SK-N-SH (cell line): Measurements from ENCODE around the gene SLC41A3. TPM values are rescaled to one million over a fixed set of nuclear protein-coding genes. Genes with fewer than 3 reads are reported as not detected.

Source experiments
- CTCF ChIA-PET: fragments of 300-600, 350-600 bp; formaldehyde crosslinking; extraction: SDS; loops from one replicate; lab custom pipeline; 2021; lab: Yijun Ruan, JAX
- POLR2A ChIA-PET: fragments of 350-600 bp; sonication (Branson Sonifier 250); formaldehyde crosslinking; extraction: SDS; loops from one replicate; lab custom pipeline; 2020; ENCODE audit warnings: antibody characterized with exemption, inconsistent platforms; lab: Yijun Ruan, JAX
- DNase-seq: peaks from one replicate; pipeline ENCODE4 v3.0.0; 2012
- H2AFZ ChIP-seq: fragments of 200-600 bp; sonication (generic); 2 replicates; pipeline ENCODE4 v1.8.1; 2016; ENCODE audit warnings: antibody characterized with exemption, mild to moderate bottlenecking, low read depth
- H3F3A ChIP-seq: fragments of 200-600 bp; sonication (generic); replicated peaks from 2 replicates; pipeline ENCODE3; 2016; ENCODE audit warnings: antibody characterized with exemption, mild to moderate bottlenecking; ENCODE audit not compliant: insufficient read depth
- H3K27ac ChIP-seq, 2 experiments: fragments of 200-500 bp in 1 of 2; fragments of 200-600 bp in 1 of 2; sonication (Bioruptor generic) in 1 of 2; sonication (generic), shearing (Covaris generic) in 1 of 2; 2 replicates each; pipeline versions ENCODE4 v1.5.1 to v1.6.1; 2014 to 2016; ENCODE audit warnings: low read depth in 2 of 2, inconsistent platforms in 1 of 2, low read length in 1 of 2, mild to moderate bottlenecking in 1 of 2, mixed read lengths in 1 of 2
- H3K27me3 ChIP-seq: fragments of 200-600 bp; sonication (generic), shearing (Covaris generic); 2 replicates; pipeline ENCODE4 v1.6.1; 2016; ENCODE audit warnings: mixed run types; ENCODE audit not compliant: insufficient read depth
- H3K36me3 ChIP-seq, 2 experiments: fragments of 200-500 bp in 1 of 2; fragments of 200-600 bp in 1 of 2; sonication (Bioruptor generic) in 1 of 2; sonication (generic) in 1 of 2; replicated peaks in 1 of 2; 2 replicates each; pipeline versions ENCODE3 to v1.5.1; 2014 to 2016; ENCODE audit warnings: low read length in 1 of 2, mild to moderate bottlenecking in 1 of 2; ENCODE audit not compliant: insufficient read depth in 2 of 2, control insufficient read depth in 1 of 2
- H3K4me1 ChIP-seq, 2 experiments: fragments of 200-500 bp in 1 of 2; fragments of 200-600 bp in 1 of 2; sonication (Bioruptor generic) in 1 of 2; sonication (generic), shearing (Covaris generic) in 1 of 2; 2 replicates each; pipeline versions ENCODE4 v1.5.1 to v1.6.1; 2014 to 2016; ENCODE audit warnings: low read depth in 1 of 2, low read length in 1 of 2, mixed run types in 1 of 2; ENCODE audit not compliant: insufficient read depth in 2 of 2, control insufficient read depth in 1 of 2
- H3K4me2 ChIP-seq: fragments of 200-600 bp; sonication (generic), shearing (Covaris generic); 2 replicates; pipeline ENCODE4 v1.6.1; 2017; ENCODE audit warnings: mixed run types
- H3K4me3 ChIP-seq, 2 experiments: fragments of 200-500 bp in 1 of 2; fragments of 200-600 bp in 1 of 2; sonication (Bioruptor generic) in 1 of 2; sonication (generic), shearing (Covaris generic) in 1 of 2; 2 replicates each; pipeline versions ENCODE4 v1.5.1 to v1.8.1; 2014 to 2016; ENCODE audit warnings: low read depth in 2 of 2, inconsistent platforms in 1 of 2, low read length in 1 of 2, mild to moderate bottlenecking in 1 of 2, mixed read lengths in 1 of 2, moderate library complexity in 1 of 2
- H3K79me2 ChIP-seq: fragments of 200-600 bp; sonication (generic); 2 replicates; pipeline ENCODE4 v1.8.1; 2017; ENCODE audit warnings: mild to moderate bottlenecking; ENCODE audit not compliant: insufficient read depth
- H3K9ac ChIP-seq: fragments of 200-600 bp; sonication (generic); 2 replicates; pipeline ENCODE4 v1.6.1; 2017; ENCODE audit warnings: mixed run types
- H3K9me2 ChIP-seq: fragments of 200-600 bp; sonication (generic); 2 replicates; pipeline ENCODE4 v1.6.1; 2017; ENCODE audit warnings: mixed run types
- H3K9me3 ChIP-seq: fragments of 200-600 bp; sonication (generic); 2 replicates; pipeline ENCODE4 v1.6.1; 2017; ENCODE audit warnings: mixed run types, mild to moderate bottlenecking, moderate library complexity
- H4K20me1 ChIP-seq: fragments of 200-600 bp; sonication (generic); 2 replicates; pipeline ENCODE4 v1.6.1; 2017; ENCODE audit warnings: mild to moderate bottlenecking, mixed run types; ENCODE audit not compliant: insufficient read depth
- EZH2phosphoT487 ChIP-seq: fragments of 200-600 bp; sonication (generic); IDR thresholded peaks from 2 replicates; pipeline ENCODE4 v1.6.1; 2017; ENCODE audit warnings: low read depth, mixed run types, mild to moderate bottlenecking, antibody characterized with exemption, moderate library complexity, borderline replicate concordance
- FOSL2 ChIP-seq: IDR thresholded peaks from 2 replicates; pipeline ENCODE4 v1.4.0; 2012; ENCODE audit warnings: low read depth, mild to moderate bottlenecking, moderate library complexity, borderline replicate concordance
- GATA2 ChIP-seq: sonication (generic); formaldehyde crosslinking; IDR thresholded peaks from 2 replicates; pipeline ENCODE4 v1.5.0; 2020; ENCODE audit warnings: mild to moderate bottlenecking, missing genetic modification reagents
- IRF3 ChIP-seq: fragments of 150-350 bp; IDR thresholded peaks from 2 replicates; pipeline ENCODE4 v1.6.1; 2016; ENCODE audit warnings: mild to moderate bottlenecking, low read depth, low read length
- NFIC ChIP-seq: IDR thresholded peaks from 2 replicates; pipeline ENCODE4 v1.4.0; 2012; ENCODE audit warnings: borderline replicate concordance
- POLR2AphosphoS5 ChIP-seq: IDR thresholded peaks from 2 replicates; pipeline ENCODE4 v1.6.1; 2012; ENCODE audit warnings: low read depth, low read length
- RCOR1 ChIP-seq: fragments of 150-350 bp; IDR thresholded peaks from 2 replicates; pipeline ENCODE4 v1.6.1; 2017; ENCODE audit warnings: antibody characterized with exemption, low read length
- RFX5 ChIP-seq: IDR thresholded peaks from 2 replicates; pipeline ENCODE4 v1.6.1; 2012; ENCODE audit warnings: mild to moderate bottlenecking, improper control_type of control experiment, low read length
- RXRA ChIP-seq: IDR thresholded peaks from 2 replicates; pipeline ENCODE4 v1.4.0; 2012; ENCODE audit warnings: low read depth, mild to moderate bottlenecking, borderline replicate concordance
- USF1 ChIP-seq: IDR thresholded peaks from 2 replicates; pipeline ENCODE4 v1.4.0; 2012; ENCODE audit warnings: low read depth, borderline replicate concordance
- YY1 ChIP-seq: IDR thresholded peaks from 2 replicates; pipeline ENCODE4 v1.4.0; 2012; ENCODE audit warnings: low read depth, mild to moderate bottlenecking
- WGBS: methylation state at CpG from one replicate; pipeline ENCODE4 v1.1.6; 2017; ENCODE audit warnings: low lambda C conversion rate; 5-methylcytosine and 5-hydroxymethylcytosine counted together
- polyA plus RNA-seq, 3 experiments: library from polyadenylated mRNA; depleted of rRNA; stranded (reverse); fragments of >200 nt; gene quantifications; 2 replicates each; pipeline ENCODE4 v1.2.3, GENCODE V29; 2012

Gene SLC41A3
- polyA plus RNA-seq, 1 of the 3 experiments (the other 2 are of a cell fraction): 53.4 TPM

DNA sequence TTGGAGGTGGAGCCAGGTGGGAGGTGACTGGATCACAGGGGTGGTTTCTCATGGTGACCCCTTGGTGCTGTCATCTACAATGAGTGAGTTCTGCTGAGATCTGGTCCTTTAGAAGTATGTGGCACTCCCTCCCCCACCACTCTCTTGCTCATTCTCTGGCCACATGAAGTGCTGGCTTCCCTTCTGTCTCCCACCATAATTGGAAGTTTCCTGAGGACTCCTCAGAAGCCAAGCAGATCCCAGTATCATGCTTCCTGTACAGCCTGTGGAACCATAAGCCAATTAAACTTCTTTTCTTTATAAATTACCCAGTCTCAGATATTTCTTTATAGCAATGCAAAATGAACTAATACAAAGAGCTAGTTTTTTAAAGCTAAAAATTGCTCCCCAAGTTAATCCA is 54.7 kb downstream of the SLC41A3 start:
- H3K79me2 ChIP-seq: no peaks in the 10 kb centered on the region
- H3K36me3 ChIP-seq: no peaks in the 10 kb centered on the region
- no peak for DNase-seq
- ChIA-PET CTCF (no interaction called here), POLR2A (no interaction called here)
- H3K9ac ChIP-seq: no peak overlapping the region
- peaks cover 3% of the 10 kb centered on the region for H3F3A ChIP-seq
- H3K27me3 ChIP-seq: no peaks in the 10 kb centered on the region
- no peaks in the 10 kb centered on the region for H3K9me3 ChIP-seq
- no peaks in the 10 kb centered on the region; a peak in 1 of 4 replicates for H3K4me1 ChIP-seq
- H3K4me3 ChIP-seq: no peak overlapping the region
- H3K4me2 ChIP-seq: no peak overlapping the region
- TF ChIP-seq RFX5 (no peak), RXRA (no peak), USF1 (no peak), EZH2phosphoT487 (no peak), NFIC (no peak), POLR2AphosphoS5 (no peak)
- H3K27ac ChIP-seq: no peak overlapping the region
- no peaks in the 10 kb centered on the region for H4K20me1 ChIP-seq
- H2AFZ ChIP-seq: no peak overlapping the region
- no peaks in the 10 kb centered on the region for H3K9me2 ChIP-seq

- Histone ChIP-seq H4K20me1 (no peaks in the 10 kb centered on the region), H2AFZ (no peak overlapping the region), H3K9me3 (no peaks in the 10 kb centered on the region), H3K27ac (no peak overlapping the region), H3K79me2 (no peaks in the 10 kb centered on the region), H3K9me2 (no peaks in the 10 kb centered on the region), H3K4me1 (no peaks in the 10 kb centered on the region), H3F3A (peaks cover 2% of the 10 kb centered on the region), H3K27me3 (no peaks in the 10 kb centered on the region), H3K4me3 (no peak overlapping the region), H3K36me3 (no peaks in the 10 kb centered on the region), H3K4me2 (no peak overlapping the region), H3K9ac (no peak overlapping the region)
- no peak for DNase-seq
- WGBS: 100% methylated on average over 2 of the region's 4 CpGs
- POLR2A ChIA-PET: no interaction called here
- no peak for TF ChIP-seq EZH2phosphoT487
- no peak for TF ChIP-seq FOSL2
- no peak for TF ChIP-seq RFX5
- TF ChIP-seq GATA2 (CRISPR knock-in tag): no peak
- TF ChIP-seq RCOR1: no peak
- CTCF ChIA-PET: no interaction called here
Measured at GRCh38 chr3:126028096-126028495, 55.8 kb downstream of the SLC41A3 start.

GRCh38 chr3:126026761-126027160 is 57.2 kb downstream of the SLC41A3 start:
- H3K9me2 ChIP-seq: no peaks in the 10 kb centered on the region
- no peak overlapping the region for H3K27ac ChIP-seq
- H4K20me1 ChIP-seq: no peaks in the 10 kb centered on the region
- POLR2A ChIA-PET: no interaction called here
- WGBS: 81% methylated on average over 6 of the region's 6 CpGs
- no peaks in the 10 kb centered on the region; a peak in 1 of 4 replicates for H3K4me1 ChIP-seq
- no peak overlapping the region for H3K9ac ChIP-seq
- H3K79me2 ChIP-seq: no peaks in the 10 kb centered on the region
- no peak overlapping the region for H3K4me2 ChIP-seq
- peaks cover 2% of the 10 kb centered on the region for H3F3A ChIP-seq
- no peaks in the 10 kb centered on the region for H3K9me3 ChIP-seq
- H2AFZ ChIP-seq: no peak overlapping the region
- no peak for DNase-seq
- CTCF ChIA-PET: no interaction called here
- TF ChIP-seq IRF3 (no peak), RFX5 (no peak), YY1 (no peak), USF1 (no peak)
- TF ChIP-seq, all 33 proteins: peak for 0
- H3K27me3 ChIP-seq: no peaks in the 10 kb centered on the region
- H3K4me3 ChIP-seq: no peak overlapping the region
- peaks cover 3% of the 10 kb centered on the region in 2 experiments for H3K36me3 ChIP-seq
